GM20431 (cell line): ENCODE measurements around the gene DISP3.

Source experiments
- in situ Hi-C: fragments of 300-500 bp; cut with MseI, MboI; formaldehyde crosslinking; loops from one replicate; pipeline ENCODE4 v1.15.0; 2020; ENCODE audit warnings: low sequenced_read_pairs; ENCODE audit not compliant: unreplicated experiment

The DISP3 gene

GRCh38 chr1:11478571-11479374 lies at the start of gene DISP3:
Gene DISP3 (plus strand): TSS chr1:11479155. CDS start chr1:11500993, 21,838 bp downstream.
- in situ Hi-C loops = no loop called here

GRCh38 chr1:11429226-11429625 lies 49.7 kb upstream of the DISP3 start:
- in situ Hi-C loops = no loop called here

- in situ Hi-C loops = no loop called here
Measured at GRCh38 chr1:11429935-11430334, 49.0 kb upstream of the DISP3 start.

- in situ Hi-C loops = no loop called here
Measured at GRCh38 chr1:11431941-11432507, 46.9 kb upstream of the DISP3 start.

GRCh38 chr1:11432526-11432925 lies 46.4 kb upstream of the DISP3 start:
- in situ Hi-C loops = no loop called here

GRCh38 chr1:11434501-11434900 lies 44.5 kb upstream of the DISP3 start:
- in situ Hi-C loops = no loop called here

GRCh38 chr1:11434926-11435325 lies 44.0 kb upstream of the DISP3 start:
- in situ Hi-C loops = no loop called here

GRCh38 chr1:11438996-11439395 lies 40.0 kb upstream of the DISP3 start:
- in situ Hi-C loops = no loop called here

- in situ Hi-C loops = no loop called here
Measured at GRCh38 chr1:11441211-11441952, 37.6 kb upstream of the DISP3 start.

GRCh38 chr1:11443043-11443442 lies 35.9 kb upstream of the DISP3 start:
- in situ Hi-C loops = no loop called here

GRCh38 chr1:11443961-11444658 lies 34.8 kb upstream of the DISP3 start:
- in situ Hi-C loops = no loop called here

- in situ Hi-C loops = no loop called here
Measured at GRCh38 chr1:11444907-11445306, 34.0 kb upstream of the DISP3 start.

GRCh38 chr1:11447903-11448302 lies 31.1 kb upstream of the DISP3 start:
- in situ Hi-C loops = no loop called here

- in situ Hi-C loops = no loop called here
Measured at GRCh38 chr1:11448373-11449099, 30.4 kb upstream of the DISP3 start.

GRCh38 chr1:11449100-11449403 lies 29.9 kb upstream of the DISP3 start:
- in situ Hi-C loops = no loop called here

GRCh38 chr1:11450310-11450709 lies 28.6 kb upstream of the DISP3 start:
- in situ Hi-C loops = no loop called here

- in situ Hi-C loops = no loop called here
Measured at GRCh38 chr1:11453742-11454491, 25.0 kb upstream of the DISP3 start.

- in situ Hi-C loops = no loop called here
Measured at GRCh38 chr1:11455967-11456570, 22.9 kb upstream of the DISP3 start.

GRCh38 chr1:11456965-11457364 lies 22.0 kb upstream of the DISP3 start:
- in situ Hi-C loops = no loop called here
